NT2/D1 (cell line): ENCODE data around the gene CUTC.

ENCODE experiments used
- YY1 ChIP-seq: IDR thresholded peaks from 2 replicates; pipeline ENCODE4 v1.6.1; 2011; ENCODE audit not compliant: insufficient read length, insufficient read depth
- ZNF274 ChIP-seq: IDR thresholded peaks from 2 replicates; pipeline ENCODE4 v1.6.1; 2011; ENCODE audit warnings: mild to moderate bottlenecking, low read depth, low read length

- TF ChIP-seq ZNF274 = no peak
- no peak for TF ChIP-seq YY1
Measured at GRCh38 chr10:99748823-99749451, 16.9 kb downstream of the CUTC start.
